AG04449 (cell line): ENCODE results near the gene PYCARD.
"Not testable (repeated sequence)": the region's sequence is repeated elsewhere in the genome, so short reads cannot be mapped to it uniquely, and the experiment has no call there.

Experiments
- CTCF ChIA-PET: fragments of 350-600 bp; formaldehyde crosslinking; extraction: SDS; loops from one replicate; lab custom pipeline; 2021; ENCODE audit warnings: antibody characterized with exemption; lab: Yijun Ruan, JAX
- POLR2A ChIA-PET: fragments of 400-600, 350-600 bp; formaldehyde crosslinking; extraction: SDS; loops from one replicate; lab custom pipeline; 2020; ENCODE audit warnings: antibody characterized with exemption, inconsistent platforms; lab: Yijun Ruan, JAX
- DNase-seq: peaks from one replicate; pipeline ENCODE4 v3.0.0-alpha.2; 2010; ENCODE audit warnings: low read depth, low spot score
- H3K4me3 ChIP-seq: 2 replicates; pipeline ENCODE4 v1.5.1; 2011; ENCODE audit warnings: low read depth, mild to moderate bottlenecking, control low read depth, low read length
- CTCF ChIP-seq: IDR thresholded peaks from one replicate; pipeline ENCODE4 v1.5.1; 2011; ENCODE audit warnings: mild to moderate bottlenecking, moderate library complexity, low read length, control low read depth, inconsistent platforms; ENCODE audit not compliant: insufficient read depth; ENCODE audit errors: missing control alignments

PYCARD gene

DNA sequence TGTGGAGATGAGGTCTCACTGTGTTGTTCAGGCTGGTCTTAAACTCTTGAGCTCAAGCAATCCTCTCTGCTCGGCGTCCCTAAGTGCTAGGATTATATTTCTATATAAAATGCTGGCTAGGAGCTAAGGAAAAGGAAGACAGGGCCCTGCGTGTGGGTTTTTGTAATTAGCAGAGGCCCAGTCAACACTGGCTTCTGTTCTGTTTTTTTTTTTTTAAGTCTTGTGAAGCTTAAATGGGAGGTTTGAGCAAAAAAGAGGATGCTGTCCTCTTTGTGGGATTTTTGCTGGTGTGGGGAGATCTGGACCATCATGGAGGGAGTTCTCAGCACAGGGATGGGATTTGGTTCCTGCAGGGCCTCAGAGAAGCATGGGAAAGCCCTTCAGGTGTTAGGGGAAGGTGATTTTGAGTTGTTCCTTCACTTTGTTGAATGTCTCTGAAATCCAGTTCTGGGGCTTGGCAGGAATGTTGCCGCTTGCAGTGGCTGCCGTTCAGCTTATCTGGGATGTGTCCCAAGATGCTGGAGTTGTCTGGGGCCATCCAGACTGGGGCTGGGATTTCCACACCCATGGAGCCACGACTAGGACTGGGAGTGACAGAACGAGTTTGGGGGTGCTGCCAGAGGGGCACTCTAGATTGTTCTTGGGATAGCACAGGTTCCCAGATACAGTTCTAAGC, 4.2 kb downstream of the PYCARD start:
- TF ChIP-seq CTCF: no peak
- ChIA-PET CTCF (interaction anchor here (1.1 to 1.2 kb wide), 2 partner anchors 9 to 247 kb away, joined by 3 to 4 read pairs; no protein-coding TSS in a partner anchor), POLR2A (interaction anchor here (0.9 to 2.3 kb wide), 4 partner anchors 9 to 244 kb away, joined by 3 to 13 read pairs (median 6); partner anchors contain the start of genes FUS and ZNF843)
- no peak overlapping the region for H3K4me3 ChIP-seq
- DNase-seq: no peak

DNA sequence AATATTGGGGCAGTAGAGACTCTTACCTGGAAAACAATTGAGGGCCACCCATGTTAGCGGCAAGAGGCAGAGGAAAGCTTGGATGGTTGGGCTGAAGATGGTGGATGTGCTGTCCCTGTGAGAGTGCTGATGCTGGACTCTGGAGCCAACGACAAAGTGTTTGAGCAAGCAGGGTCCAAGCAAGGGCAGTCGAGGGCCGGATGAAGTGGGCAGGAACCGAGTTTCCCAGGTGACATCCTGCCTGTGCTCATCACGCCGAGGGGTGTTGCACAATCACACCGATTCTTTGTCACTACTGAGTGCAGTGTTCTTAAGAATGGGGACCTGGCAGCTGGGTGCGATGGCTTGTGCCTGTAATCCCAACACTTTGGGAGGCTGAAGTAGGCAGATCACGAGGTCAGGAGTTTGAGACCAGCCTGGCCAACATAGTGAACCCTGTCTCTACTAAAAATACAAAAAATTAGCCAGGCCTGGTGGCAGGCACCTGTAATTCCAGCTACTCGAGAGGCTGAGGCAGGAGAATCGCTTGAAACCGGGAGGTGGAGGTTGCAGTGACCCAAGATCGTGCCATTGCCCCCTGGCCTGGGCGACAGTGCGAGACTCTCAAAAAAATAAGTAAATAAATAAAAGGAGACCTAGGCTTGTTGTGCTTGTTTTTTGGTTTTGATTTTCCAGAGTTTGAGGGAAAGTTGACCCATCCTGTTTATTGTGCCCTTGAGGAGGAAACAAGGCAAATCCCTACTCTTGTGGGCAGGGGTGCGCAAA, 6.1 kb downstream of the PYCARD start:
- no peak for TF ChIP-seq CTCF
- CTCF ChIA-PET: interaction anchor here (0.6 to 2.4 kb wide), 2 partner anchors 10 to 54 kb away, joined by 3 to 7 read pairs; no protein-coding TSS in a partner anchor
- DNase-seq: no peak
- H3K4me3 ChIP-seq: no peak overlapping the region
- POLR2A ChIA-PET: interaction anchor here (0.7 kb wide), 1 partner anchor 493 kb away, joined by 3 read pairs; no protein-coding TSS in a partner anchor

DNA sequence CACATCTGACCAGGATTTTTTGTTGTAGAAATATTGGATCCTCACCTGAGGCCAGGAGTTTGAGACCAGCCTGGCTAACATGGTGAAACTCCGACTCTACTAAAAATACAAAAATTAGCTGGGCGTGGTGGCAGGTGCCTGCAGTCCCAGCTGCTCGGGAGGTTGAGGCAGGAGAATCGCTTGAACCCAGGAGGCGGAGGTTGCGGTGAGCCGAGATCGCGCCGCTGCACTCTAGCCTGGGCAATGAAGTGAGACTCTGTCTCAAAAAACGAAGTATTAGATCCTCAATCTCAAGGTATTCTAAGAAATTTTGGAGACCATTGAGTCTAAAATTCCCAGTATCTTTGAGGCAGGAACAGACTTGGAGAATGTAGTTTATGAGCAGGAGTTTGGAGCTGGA, 6.7 kb downstream of the PYCARD start:
- not testable (repeated sequence) for DNase-seq, H3K4me3 ChIP-seq
- ChIA-PET POLR2A (interaction anchor here (0.8 kb wide), 1 partner anchor 15 kb away, joined by 3 read pairs; no protein-coding TSS in a partner anchor), CTCF (interaction anchor here (0.6 to 2.4 kb wide), 2 partner anchors 10 to 53 kb away, joined by 3 to 7 read pairs; no protein-coding TSS in a partner anchor)

- ChIA-PET CTCF (interaction anchor here (2.4 kb wide), 1 partner anchor 52 kb away, joined by 7 read pairs; no protein-coding TSS in a partner anchor), POLR2A (interaction anchor here (0.6 to 0.8 kb wide), 2 partner anchors 15 kb away, joined by 3 read pairs; partner anchors contain the start of gene FUS)
- no peak overlapping the region for H3K4me3 ChIP-seq
- no peak for DNase-seq
- TF ChIP-seq CTCF: no peak
These were observed 7.7 kb downstream of the PYCARD start for GRCh38 chr16:31194898-31195297.

- CTCF ChIA-PET: interaction anchor here (0.6 kb wide), 1 partner anchor 13 kb away, joined by 3 read pairs; no protein-coding TSS in a partner anchor
- TF ChIP-seq CTCF: no peak
- POLR2A ChIA-PET: interaction anchor here (0.7 to 1.2 kb wide), 2 partner anchors 14 to 521 kb away, joined by 3 read pairs; partner anchors contain the start of gene FUS
- H3K4me3 ChIP-seq: no peak overlapping the region
- DNase-seq: no peak
These were observed 8.7 kb downstream of the PYCARD start for GRCh38 chr16:31193874-31194273.

- POLR2A ChIA-PET: interaction anchor here (0.6 to 1.2 kb wide), 4 partner anchors 9 to 244 kb away, joined by 3 to 4 read pairs (median 4); partner anchors contain the start of gene FUS
- no peak for TF ChIP-seq CTCF
- DNase-seq: no peak
- CTCF ChIA-PET: interaction anchor here (0.6 to 2.0 kb wide), 2 partner anchors 14 to 51 kb away, joined by 3 to 6 read pairs; no protein-coding TSS in a partner anchor
- H3K4me3 ChIP-seq: no peak overlapping the region
These were observed 9.5 kb downstream of the PYCARD start for GRCh38 chr16:31192856-31193642.
